Measurements from ENCODE around the gene RGS10. TPM values are rescaled to one million over a fixed set of nuclear protein-coding genes. Genes with fewer than 3 reads are reported as not detected.

The RGS10 gene
- total and polyA plus RNA-seq, 9 of the 15 experiments (the other 6 are each of a cell fraction or from before 2014, with no cell fraction given), result 31.9 to 123 (median 62.1) TPM

- no peak for TF ChIP-seq ZNF445 (CRISPR knock-in tag; IDR thresholded peaks at IDR 0.05; ENCODE audit: low read depth)
- TF ChIP-seq HNRNPL (IDR thresholded peaks at IDR 0.05; ENCODE audit: low read depth, low read length), result peak; percentile 94
- TF ChIP-seq TEAD1 (CRISPR knock-in tag; IDR thresholded peaks at IDR 0.05), result 0 out of 4 replicates have a peak, but pooled peaks of 1 of the 2 experiments have one; percentile 12
- no peak for TF ChIP-seq NCOA2 (IDR thresholded peaks at IDR 0.05; ENCODE audit: partially characterized antibody in 2 of 2)
- TF ChIP-seq, protein P1, sequence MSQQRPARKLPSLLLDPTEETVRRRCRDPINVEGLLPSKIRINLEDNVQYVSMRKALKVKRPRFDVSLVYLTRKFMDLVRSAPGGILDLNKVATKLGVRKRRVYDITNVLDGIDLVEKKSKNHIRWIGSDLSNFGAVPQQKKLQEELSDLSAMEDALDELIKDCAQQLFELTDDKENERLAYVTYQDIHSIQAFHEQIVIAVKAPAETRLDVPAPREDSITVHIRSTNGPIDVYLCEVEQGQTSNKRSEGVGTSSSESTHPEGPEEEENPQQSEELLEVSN (IDR thresholded peaks at IDR 0.05; ENCODE audit: borderline replicate concordance in 1 of 2, extremely low read depth in 1 of 2, insufficient read depth in 1 of 2, insufficient read length in 1 of 2, low read depth in 1 of 2, low read length in 1 of 2, poor library complexity in 1 of 2, severe bottlenecking in 1 of 2), result peak in 1 of 2 experiments; percentile 72
- TF ChIP-seq U2AF1 (optimal IDR thresholded peaks at IDR 0.05; ENCODE audit: low read depth, low read length), result peak; percentile 5
- no peak for TF ChIP-seq RBM34 (IDR thresholded peaks at IDR 0.05; ENCODE audit: borderline replicate concordance, insufficient read depth, low read length)
- TF ChIP-seq CBFA2T3 (IDR thresholded peaks at IDR 0.05), result no peak
- TF ChIP-seq SUPT5H (IDR thresholded peaks at IDR 0.05), result 0 out of 2 replicates have a peak, but pooled peaks have one; percentile 57
- no peak for TF ChIP-seq CHCHD3 (CRISPR knock-in tag; IDR thresholded peaks at IDR 0.05)
- TF ChIP-seq NCOA6 (IDR thresholded peaks at IDR 0.05), result no peak
- no peak for TF ChIP-seq NR2C2 (CRISPR knock-in tag; IDR thresholded peaks at IDR 0.05)
- TF ChIP-seq NR2C2 (tag; IDR thresholded peaks at IDR 0.05), result no peak
- TF ChIP-seq RUNX1 (IDR thresholded peaks at IDR 0.05; ENCODE audit: low read depth), result no peak
- 0 out of 2 replicates have a peak, but pooled peaks have one; percentile 30 for TF ChIP-seq CREM (IDR thresholded peaks at IDR 0.05; ENCODE audit: low read depth)
- TF ChIP-seq ZNF561 (CRISPR knock-in tag; conservative IDR thresholded peaks at IDR 0.05), result no peak
- TF ChIP-seq NR2F6 (CRISPR knock-in tag; IDR thresholded peaks at IDR 0.05), result no peak
- TF ChIP-seq PHF8 (IDR thresholded peaks at IDR 0.05; ENCODE audit: borderline replicate concordance, low read length), result peak; percentile 70; the same call in 1 of the 2 replicates
- TF ChIP-seq GATAD2B (IDR thresholded peaks at IDR 0.05; ENCODE audit: borderline replicate concordance), result no peak
- TF ChIP-seq ATF7 (IDR thresholded peaks at IDR 0.05), result no peak
- TF ChIP-seq GTF2A2 (tag; IDR thresholded peaks at IDR 0.05), result no peak
- no peak for TF ChIP-seq HDAC3 (IDR thresholded peaks at IDR 0.05; ENCODE audit: borderline replicate concordance, partially characterized antibody)
- no peak for TF ChIP-seq BCOR (IDR thresholded peaks at IDR 0.05)
Observed at GRCh38 chr10:119542357-119542987, at the start of gene RGS10 (continued).
